Left renal pelvis (tissue), 4 donors: ENCODE data around the gene PARP3. TPM values are rescaled to one million over a fixed set of nuclear protein-coding genes. Genes with fewer than 3 reads are reported as not detected.

Experiments
- DNase-seq, 4 donors: peaks; one replicate each; pipeline ENCODE4 v3.0.0-alpha.2; 2013; ENCODE audit warnings: low read depth in 4 of 4, low spot score in 3 of 4
- polyA plus RNA-seq, 4 donors: library from polyadenylated mRNA; unstranded; fragments of 120-200 nt; gene quantifications; one replicate each; pipeline ENCODE4 v1.2.1, GENCODE V29; 2013; ENCODE audit not compliant: insufficient read length in 4 of 4

PARP3 gene
- polyA plus RNA-seq, 4 donors = 9.4 to 19.2 (median 17.4) TPM

DNA sequence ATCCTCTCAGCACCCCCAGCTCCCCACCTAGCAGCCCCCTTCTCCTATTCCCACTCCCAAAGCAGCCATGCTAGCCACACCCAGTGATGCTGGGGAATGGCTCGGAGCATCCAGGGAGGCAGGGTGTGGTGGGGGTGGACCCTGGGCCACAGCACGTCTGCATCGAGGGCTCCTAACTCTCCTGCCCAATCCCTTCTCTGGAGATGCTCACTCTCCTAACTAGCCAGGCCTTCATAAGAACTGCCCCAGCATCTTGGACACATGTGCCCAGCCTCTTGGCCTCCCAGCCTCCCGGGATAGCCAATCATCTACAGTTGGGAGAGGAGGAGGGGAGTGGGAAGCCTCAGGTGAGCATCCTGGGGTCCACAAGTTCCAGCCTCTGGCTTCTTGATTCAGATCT, 22.4 kb downstream of the PARP3 start:
- no peak for DNase-seq

- no peak for DNase-seq
Measured at GRCh38 chr3:51966016-51966415, 23.9 kb downstream of the PARP3 start.

DNA sequence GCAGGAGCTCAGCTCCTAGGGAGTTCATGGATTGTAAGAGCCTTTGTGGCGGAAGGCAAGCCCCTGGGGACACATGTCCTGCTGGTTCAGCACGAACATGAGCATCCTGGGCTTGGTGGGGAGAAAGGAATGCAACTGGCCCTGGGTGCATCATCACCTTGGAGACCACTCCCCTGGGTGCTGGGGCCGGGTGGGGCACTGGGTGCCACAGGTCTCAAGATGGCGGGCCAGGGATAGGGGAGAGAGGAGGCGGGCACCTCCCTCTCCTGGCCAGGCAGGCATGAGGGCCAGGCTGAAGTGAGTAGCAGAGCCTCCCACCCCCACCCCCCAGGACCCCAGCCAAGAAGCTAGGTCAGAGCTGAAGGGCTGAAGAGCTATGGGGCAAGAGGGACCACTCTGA, 24.3 kb downstream of the PARP3 start:
- DNase-seq = no peak

DNA sequence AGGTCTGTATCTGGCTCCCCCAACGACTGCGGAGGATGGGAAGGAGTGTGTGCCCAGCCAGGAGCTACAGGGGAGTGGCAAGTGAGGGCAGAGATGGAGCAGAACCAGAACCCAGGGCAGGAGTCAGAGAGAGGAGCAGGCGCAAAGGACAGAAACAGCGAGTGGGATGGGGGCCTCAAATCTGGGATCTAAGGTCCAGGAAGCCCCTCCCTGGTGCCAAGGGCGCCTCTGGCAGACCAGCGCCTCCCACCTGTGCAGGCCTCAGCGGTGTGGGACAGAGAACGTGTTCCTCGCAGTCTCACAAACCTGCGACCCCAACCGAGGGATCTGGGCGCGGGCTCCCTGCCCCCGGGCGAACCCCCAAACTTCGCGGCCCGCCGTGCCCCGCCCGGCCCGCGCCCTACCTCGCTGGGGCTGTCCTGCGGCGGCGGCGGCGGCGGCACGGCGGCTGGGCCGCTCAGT, 24.8 kb downstream of the PARP3 start:
- no peak for DNase-seq

GRCh38 chr3:51967384-51968169, 25.4 kb downstream of the PARP3 start, which contains the start of gene PCBP4:
Gene PCBP4 (minus strand): TSS chr3:51967454. CDS start chr3:51961240, 6,214 bp downstream.
- no peak for DNase-seq

DNA sequence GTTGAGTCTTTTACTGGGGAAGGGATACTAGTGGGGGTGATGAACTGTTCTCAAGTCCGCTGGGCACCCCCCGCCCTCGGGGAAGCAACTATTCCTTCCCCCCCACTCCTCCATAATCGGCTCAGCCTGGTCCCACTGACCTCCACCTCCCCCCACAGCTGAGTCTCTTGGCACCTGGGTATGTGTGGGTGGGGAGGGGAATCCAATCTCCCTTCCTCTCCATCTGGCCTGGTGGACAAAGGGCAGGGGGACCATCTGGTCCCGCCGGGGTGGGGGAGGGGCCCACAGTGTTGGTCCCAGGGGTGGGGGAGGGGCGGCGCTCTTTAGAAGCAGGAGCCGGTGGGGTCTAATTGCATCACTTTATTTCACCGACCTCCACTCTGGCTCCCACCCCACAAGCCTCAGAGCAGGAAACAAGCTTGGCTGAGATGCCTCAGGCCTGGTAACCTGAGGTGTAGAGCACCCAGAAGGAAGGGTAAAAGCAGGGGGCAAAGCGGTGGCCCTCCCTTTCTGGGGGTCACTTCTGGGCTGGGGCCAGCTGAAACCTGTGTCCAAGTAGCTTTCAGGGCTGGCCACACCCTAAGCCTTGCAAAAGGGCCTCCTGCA, 26.1 kb downstream of the PARP3 start:
- no peak for DNase-seq

- no peak for DNase-seq
Measured at GRCh38 chr3:51968883-51969678, 26.9 kb downstream of the PARP3 start.

DNA sequence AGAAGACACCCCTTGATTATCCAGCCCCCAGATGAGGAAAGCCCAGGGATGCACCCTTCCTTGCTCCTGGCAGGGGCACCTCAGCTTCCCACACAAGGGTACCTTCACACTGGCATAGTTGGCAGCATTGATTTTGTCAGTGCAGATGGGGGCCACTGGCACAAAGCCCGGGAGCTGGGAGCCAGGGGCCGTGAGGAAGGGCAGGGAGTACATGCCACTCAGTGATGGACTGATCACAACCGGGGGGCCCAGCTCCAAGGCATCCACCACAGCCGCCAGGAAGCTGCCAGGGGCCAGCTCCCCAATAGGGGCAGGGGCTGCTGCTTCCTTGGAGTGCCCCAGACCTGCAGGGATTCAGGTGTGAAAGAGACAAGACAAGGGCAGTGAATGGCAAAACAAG, 27.7 kb downstream of the PARP3 start:
- no peak for DNase-seq

- DNase-seq = no peak
Measured at GRCh38 chr3:51970606-51971300, 28.6 kb downstream of the PARP3 start.

- DNase-seq = no peak
Measured at GRCh38 chr3:51971350-51971749, 29.2 kb downstream of the PARP3 start.

DNA sequence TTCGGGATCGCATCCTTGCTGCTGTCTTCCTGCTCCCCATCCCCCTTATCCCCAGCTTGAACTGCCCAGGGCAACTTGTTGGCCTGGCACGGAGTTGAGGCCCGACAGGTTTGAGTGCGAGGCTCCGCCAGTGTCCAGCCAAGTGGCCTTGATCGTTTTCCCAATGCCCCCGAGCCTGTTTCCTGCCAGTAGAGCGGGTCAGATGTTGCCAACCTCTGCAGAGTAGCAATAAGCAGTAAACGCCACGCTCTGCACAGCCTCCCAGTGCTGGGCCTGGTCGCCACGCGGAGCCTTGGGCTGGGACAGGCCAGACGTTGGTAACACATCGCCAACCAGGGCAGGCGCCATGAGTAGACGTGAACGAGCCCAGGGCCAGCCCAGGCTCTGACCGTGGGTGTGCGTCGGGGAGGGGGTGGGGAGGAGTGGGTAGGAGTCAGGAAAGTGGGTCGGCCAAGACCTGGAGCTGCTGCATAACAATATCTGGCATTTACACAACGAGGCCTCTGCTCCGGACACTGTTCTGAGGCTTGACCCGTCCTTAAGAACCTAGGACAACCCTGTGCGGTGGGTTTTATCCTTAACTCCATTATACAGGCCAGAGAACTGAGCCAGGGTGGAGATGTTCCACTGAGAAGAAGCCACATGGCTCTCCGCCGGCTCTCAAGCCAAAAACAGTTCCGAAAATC, 32.3 kb downstream of the PARP3 start:
- DNase-seq = no peak

DNA sequence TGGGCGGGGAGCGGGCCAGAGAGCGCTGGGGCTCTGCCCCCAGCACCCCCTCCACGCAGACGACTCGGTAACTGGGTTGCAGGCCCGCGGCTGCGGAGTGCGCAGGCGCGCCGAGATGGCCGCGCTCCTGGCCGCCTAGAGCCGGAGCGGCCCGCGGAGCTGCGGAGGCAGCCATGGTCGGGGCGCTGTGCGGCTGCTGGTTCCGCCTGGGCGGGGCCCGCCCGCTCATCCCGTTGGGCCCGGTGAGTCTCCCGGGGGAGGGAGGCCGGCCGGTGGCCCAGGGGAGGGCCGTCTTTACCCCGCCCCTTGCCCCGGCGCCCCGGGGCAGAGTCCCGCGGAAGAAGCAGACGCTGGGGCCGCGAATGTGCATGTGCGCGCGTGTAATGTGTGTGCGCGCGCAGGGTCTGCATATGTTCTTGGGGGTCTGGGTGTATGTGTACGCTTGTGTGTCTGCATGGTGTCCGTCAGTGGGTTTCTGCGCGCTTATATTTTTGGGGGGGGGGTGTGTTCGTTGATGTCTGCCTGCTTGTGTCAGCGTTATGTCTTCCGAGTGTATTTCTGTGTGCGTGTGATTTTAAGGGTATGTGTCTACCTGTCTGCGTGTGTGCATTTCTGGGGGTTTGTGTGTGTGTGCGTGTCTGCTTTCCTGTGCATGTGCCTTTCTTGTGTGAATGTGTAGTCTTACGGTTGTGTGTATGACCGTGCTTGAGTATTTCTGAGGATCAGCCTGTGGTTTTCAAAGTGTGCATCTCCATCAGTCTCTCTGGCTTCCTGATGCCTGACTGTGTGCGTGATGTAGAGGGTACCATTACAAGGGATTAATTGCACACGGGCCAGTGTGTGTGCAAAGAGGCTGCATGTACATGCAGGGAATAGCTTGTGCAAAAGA, 33.0 kb downstream of the PARP3 start, which contains the start of gene ABHD14A:
ABHD14A (plus strand) TSS at position 102 of the 889 bp plus-strand sequence; CDS start at position 174, 72 bp downstream.
- DNase-seq = no peak

DNA sequence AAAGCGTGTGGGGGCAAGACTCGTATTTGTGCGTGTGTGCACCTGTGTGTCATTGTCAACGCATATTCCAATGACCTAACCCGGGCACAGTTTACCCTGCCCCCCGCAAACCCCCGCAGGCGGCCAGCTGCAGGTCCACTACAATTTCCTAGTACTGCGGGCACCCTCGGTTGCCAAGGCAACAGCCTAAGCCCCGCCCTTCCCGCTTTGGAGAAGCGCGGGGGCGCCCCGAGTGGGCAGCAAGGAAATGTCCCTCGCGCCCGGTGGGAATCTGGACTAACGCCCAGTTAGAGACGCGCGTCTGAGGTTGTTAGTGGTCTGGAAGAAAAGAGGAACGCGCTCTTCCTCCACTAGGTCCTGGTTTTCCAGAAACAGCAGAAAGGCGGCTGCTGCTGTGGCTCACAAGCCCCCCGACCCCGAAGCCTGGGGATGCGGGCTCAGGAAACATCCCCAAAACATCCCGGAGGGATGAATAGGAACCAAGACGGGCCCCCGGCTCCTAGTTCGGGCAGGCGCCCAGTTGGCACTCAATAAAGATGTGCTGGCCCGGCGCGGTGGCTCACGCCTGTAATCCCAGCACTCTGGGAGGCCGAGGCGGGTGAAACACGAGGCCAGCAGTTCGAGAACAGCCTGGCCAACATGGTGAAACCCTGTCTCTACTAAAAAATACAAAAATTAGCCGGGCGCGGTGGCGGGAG, 33.8 kb downstream of the PARP3 start:
- DNase-seq = no peak

- DNase-seq = no peak
Measured at GRCh38 chr3:51977446-51978142, 35.4 kb downstream of the PARP3 start.

DNA sequence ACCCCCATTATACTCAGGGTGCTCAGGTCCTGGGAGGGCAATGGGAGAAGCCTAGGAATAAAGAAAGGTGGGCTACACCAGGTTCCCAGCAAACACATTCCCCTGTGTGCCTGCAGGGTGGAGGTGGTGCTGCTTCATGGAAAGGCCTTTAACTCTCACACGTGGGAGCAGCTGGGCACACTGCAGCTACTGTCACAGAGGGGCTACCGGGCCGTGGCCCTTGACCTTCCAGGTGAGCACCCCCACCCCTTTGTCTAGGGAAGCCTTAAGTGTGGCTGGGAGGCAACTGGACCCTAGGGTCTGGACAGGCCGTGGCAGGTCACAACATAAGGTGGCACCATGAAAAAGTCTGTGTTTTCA, 36.0 kb downstream of the PARP3 start:
- no peak for DNase-seq

- no peak for DNase-seq
Measured at GRCh38 chr3:51980253-51980652, 38.1 kb downstream of the PARP3 start.

GRCh38 chr3:51982352-51982837, 40.2 kb downstream of the PARP3 start:
- DNase-seq = no peak
